ENCODE data around the gene MDM4.

The MDM4 gene

DNA sequence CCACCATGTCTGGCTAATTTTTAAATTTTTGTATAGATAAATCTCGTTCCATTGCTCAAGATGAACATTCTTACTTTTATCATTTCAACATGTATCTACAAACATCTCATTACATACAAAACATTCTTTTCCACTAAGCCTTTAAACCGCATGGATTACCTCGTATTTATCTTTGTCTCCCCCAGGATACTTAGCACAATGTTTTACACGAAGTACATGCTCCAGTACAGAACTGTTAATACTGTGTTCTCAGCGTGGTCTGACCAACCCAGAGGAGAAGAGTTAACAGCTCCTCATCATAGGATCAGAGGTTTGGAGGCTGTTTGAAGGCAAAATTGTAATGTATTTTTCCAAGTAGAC is 29.0 kb upstream of the MDM4 start:
- TF ChIP-seq, protein P1, sequence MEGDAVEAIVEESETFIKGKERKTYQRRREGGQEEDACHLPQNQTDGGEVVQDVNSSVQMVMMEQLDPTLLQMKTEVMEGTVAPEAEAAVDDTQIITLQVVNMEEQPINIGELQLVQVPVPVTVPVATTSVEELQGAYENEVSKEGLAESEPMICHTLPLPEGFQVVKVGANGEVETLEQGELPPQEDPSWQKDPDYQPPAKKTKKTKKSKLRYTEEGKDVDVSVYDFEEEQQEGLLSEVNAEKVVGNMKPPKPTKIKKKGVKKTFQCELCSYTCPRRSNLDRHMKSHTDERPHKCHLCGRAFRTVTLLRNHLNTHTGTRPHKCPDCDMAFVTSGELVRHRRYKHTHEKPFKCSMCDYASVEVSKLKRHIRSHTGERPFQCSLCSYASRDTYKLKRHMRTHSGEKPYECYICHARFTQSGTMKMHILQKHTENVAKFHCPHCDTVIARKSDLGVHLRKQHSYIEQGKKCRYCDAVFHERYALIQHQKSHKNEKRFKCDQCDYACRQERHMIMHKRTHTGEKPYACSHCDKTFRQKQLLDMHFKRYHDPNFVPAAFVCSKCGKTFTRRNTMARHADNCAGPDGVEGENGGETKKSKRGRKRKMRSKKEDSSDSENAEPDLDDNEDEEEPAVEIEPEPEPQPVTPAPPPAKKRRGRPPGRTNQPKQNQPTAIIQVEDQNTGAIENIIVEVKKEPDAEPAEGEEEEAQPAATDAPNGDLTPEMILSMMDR (IDR thresholded peaks at IDR 0.05; ENCODE audit: low read depth, low read length, missing control alignments), result no peak
- no peak for DNase-seq (ENCODE audit: low read depth)
- no peak overlapping the region for H3K4me3 ChIP-seq (ENCODE audit: low read depth, low read length)
- in situ Hi-C loops (cut with HindIII; ENCODE audit: low sequenced_read_pairs), result loop anchor here (5.0 kb wide), 1 partner anchor 45 kb away; no protein-coding TSS in a partner anchor

GRCh38 chr1:204491655-204492054 is 24.6 kb upstream of the MDM4 start:
- TF ChIP-seq, protein P1 (IDR thresholded peaks at IDR 0.05; ENCODE audit: low read depth, low read length, missing control alignments), result no peak
- no peak for DNase-seq (ENCODE audit: low read depth)
- in situ Hi-C loops (cut with HindIII; ENCODE audit: low sequenced_read_pairs), result no loop called here
- no peak overlapping the region for H3K4me3 ChIP-seq (ENCODE audit: low read depth, low read length)

DNA sequence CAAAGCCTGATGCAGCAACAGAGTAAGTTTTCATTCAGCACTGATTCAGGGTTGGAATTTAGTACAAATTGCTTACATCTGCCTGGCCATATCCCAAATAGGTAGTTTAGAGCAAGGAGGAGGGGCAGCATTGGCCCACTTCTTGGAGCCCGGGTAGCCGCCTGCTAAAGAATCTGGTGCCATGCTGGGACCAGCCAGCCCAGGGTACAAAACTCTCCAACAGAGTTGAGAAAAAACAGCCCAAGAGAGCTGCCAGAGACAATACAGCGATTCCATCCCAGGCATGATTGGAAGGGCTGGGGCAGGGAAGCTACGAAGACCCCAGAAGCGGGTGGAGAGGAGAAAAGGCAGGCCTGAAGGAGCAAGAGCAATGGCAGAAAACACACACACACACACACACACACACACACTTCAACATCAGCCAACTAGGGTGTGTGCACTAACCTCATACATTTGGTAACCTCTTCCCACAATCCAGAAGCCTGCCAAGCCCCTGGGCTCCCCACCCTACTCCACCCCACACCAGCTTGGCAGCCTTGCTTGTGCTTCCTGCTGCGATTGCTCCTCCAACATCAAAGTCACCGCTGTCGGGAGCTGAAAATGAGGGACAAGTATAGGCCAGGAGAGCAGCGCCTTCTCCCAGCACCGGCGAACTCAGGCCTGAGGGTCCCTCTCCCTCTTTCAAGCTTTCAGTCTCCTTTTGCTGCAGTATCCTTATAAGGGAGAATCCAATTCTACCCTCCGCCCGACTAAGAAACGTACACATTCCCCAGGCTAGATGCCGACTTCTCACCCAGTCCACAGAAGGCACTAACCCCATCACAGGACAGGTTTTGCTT is 22.8 kb upstream of the MDM4 start:
- peak overlapping the region; percentile 60 for H3K4me3 ChIP-seq (ENCODE audit: low read depth, low read length)
- in situ Hi-C loops (cut with HindIII; ENCODE audit: low sequenced_read_pairs), result no loop called here
- no peak for DNase-seq (ENCODE audit: low read depth)
- TF ChIP-seq, protein P1 (IDR thresholded peaks at IDR 0.05; ENCODE audit: low read depth, low read length, missing control alignments), result no peak

GRCh38 chr1:204493984-204494280 is 22.3 kb upstream of the MDM4 start:
- TF ChIP-seq, protein P1 (IDR thresholded peaks at IDR 0.05; ENCODE audit: low read depth, low read length, missing control alignments), result no peak
- peak overlapping the region; percentile 60 for H3K4me3 ChIP-seq (ENCODE audit: low read depth, low read length)
- no peak for DNase-seq (ENCODE audit: low read depth)
- in situ Hi-C loops (cut with HindIII; ENCODE audit: low sequenced_read_pairs), result no loop called here

- in situ Hi-C loops (cut with HindIII; ENCODE audit: low sequenced_read_pairs), result no loop called here
Observed at GRCh38 chr1:204494281-204495077, 21.7 kb upstream of the MDM4 start, which contains the start of gene PIK3C2B. Gene PIK3C2B, minus strand, starts transcription at chr1:204494805. Its CDS starts 25,003 bp downstream, at chr1:204469802.

DNA sequence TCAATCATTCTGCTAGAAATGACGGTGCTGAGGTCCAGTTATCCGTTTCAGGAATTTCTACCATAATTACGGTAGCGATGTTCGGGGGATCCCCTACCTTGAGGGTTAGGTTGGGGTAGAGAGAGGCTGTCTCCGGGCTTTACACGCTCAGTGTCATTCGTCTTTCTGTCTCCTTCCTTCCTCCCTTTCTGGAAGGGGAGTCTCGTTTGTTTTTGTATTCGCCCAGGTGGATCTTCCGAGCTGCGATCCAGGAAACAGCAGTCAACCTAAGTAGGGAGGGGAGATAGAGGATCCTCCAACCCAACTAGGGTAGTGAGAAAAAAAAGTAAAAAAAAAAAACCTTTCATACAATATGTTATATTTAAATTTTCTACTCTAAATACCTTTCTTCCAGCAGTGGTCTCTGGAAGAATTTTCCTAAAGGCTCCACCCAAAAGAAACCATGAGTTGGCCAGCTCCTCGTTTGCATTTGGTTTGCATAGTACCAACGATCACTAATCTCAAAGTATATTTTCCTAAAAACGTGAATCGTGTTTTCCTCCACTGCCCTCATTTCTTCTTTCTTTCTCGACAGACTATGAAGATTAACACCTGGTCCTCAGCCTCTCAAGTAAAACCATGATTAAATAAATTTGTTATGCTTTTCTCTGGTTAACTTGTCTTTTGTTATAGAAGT is 21.0 kb upstream of the MDM4 start:
- TF ChIP-seq, protein P1 (IDR thresholded peaks at IDR 0.05; ENCODE audit: low read depth, low read length, missing control alignments), result no peak
- H3K4me3 ChIP-seq (ENCODE audit: low read depth, low read length), result peak overlapping the region; percentile 60
- DNase-seq (ENCODE audit: low read depth), result no peak
- in situ Hi-C loops (cut with HindIII; ENCODE audit: low sequenced_read_pairs), result no loop called here

More at GRCh38 chr1:204494281-204495077, 21.7 kb upstream of the MDM4 start, which contains the start of gene PIK3C2B:
- DNase-seq (ENCODE audit: low read depth), result no peak
- TF ChIP-seq, protein P1 (IDR thresholded peaks at IDR 0.05; ENCODE audit: low read depth, low read length, missing control alignments), result no peak
- peak within 1 kb of the TSS; percentile 60 for H3K4me3 ChIP-seq (ENCODE audit: low read depth, low read length)

Measured in astrocyte of the cerebellum (primary cell).